K562 (cell line): ENCODE measurements around the gene RFNG.

Source experiments
- CHCHD3 ChIP-seq: fragments of 250-450 bp; sonication (Bioruptor Pico); IDR thresholded peaks from 2 replicates; pipeline ENCODE4 v2.1.2; 2022; ENCODE audit warnings: mild to moderate bottlenecking
- SP1 ChIP-seq: sonication (generic); formaldehyde crosslinking; IDR thresholded peaks from 2 replicates; pipeline ENCODE4 v1.8.1; 2022; ENCODE audit warnings: mild to moderate bottlenecking, missing genetic modification reagents
- SRSF9 ChIP-seq: fragments of 200-400 bp; formaldehyde crosslinking; IDR thresholded peaks from 2 replicates; pipeline ENCODE4 v1.6.1; 2017; ENCODE audit warnings: low read depth, low read length, borderline replicate concordance
- TFE3 ChIP-seq: fragments of 450-650 bp; formaldehyde crosslinking; IDR thresholded peaks from 2 replicates; pipeline ENCODE4 v1.4.0; 2020; ENCODE audit warnings: mild to moderate bottlenecking, mixed read lengths

GRCh38 chr17:82021107-82021899, 30.3 kb downstream of the RFNG start:
- no peak for TF ChIP-seq TFE3
- 0 out of 2 replicates have a peak, but pooled peaks have one; percentile 38 for TF ChIP-seq SP1 (CRISPR knock-in tag)
- TF ChIP-seq CHCHD3 (CRISPR knock-in tag) = no peak
- no peak for TF ChIP-seq SRSF9
